DMS153 treated with DMSO at 0.1 percent for 48 hours (cell line): ENCODE data around the gene PORCN.
A peak's percentile ranks its signal among the peaks of the same experiment; 100 is the strongest.
"Not testable (repeated sequence)": the region's sequence is repeated elsewhere in the genome, so short reads cannot be mapped to it uniquely, and the experiment has no call there.

Experiments used
- DNase-seq: peaks from one replicate; lab custom pipeline; 2025; ENCODE audit not compliant: unreplicated experiment; lab: John Stamatoyannopoulos, UW

PORCN gene

GRCh38 chrX:48509619-48510018 is 827 bp downstream of the PORCN start:
- DNase-seq, result no peak

DNA sequence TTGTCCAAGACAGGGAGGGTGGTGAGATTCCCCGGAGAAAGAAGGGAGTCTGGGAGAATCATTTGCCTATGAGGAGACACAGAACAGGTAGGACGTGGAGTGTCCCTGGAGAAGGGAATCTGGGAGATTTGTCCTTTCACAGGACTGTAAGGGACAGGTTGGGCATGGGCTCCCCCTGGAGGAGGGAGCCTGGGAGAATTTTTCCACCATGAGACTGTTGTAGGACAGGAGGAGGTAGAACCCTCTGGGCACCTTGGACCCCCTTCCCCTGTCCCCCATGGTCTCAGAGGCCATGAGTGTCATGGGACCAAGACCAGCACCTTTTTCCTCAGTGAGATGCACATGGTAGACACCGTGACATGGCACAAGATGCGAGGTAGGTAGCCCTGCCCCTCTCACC is 2.8 kb downstream of the PORCN start:
- DNase-seq, result no peak

DNA sequence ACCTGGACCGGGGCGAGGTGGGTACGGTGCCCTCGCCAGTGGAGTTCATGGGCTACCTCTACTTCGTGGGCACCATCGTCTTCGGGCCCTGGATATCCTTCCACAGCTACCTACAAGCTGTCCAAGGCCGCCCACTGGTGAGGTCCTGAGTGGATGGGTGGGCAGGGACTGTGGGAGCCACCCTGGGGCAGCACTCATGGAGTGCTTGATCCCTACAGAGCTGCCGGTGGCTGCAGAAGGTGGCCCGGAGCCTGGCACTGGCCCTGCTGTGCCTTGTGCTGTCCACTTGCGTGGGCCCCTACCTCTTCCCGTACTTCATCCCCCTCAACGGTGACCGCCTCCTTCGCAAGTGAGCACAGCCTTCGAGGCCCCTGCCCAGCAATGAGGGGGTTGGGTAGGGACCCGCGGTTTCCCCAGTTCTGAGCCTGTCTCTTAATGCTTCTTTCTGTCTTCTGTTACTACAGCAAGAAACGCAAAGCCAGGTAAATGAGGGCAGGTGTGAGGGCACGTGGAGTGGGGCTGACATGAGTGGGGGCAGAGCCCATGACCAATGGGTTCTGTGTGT is 3.7 kb downstream of the PORCN start:
- DNase-seq, result no peak

DNA sequence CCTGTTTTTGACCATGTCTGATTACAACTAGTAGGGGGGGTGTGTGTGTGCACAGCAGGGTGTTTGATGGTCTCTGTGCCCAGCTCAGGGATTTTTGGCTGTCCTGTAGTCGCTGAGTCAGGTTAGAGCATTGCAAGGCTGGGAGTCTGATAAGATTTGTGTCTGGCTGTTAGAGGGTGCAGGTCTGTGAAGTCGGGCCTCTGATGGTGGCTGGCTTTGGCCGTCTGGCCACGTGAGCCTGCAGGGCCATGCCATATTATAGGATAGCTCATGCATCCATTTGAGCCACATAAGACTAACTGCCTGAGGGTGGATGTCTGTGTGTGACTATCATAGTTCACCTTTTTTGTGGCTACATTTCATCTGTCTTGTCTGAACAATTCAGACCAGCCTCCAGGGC is 4.9 kb downstream of the PORCN start:
- no peak for DNase-seq

GRCh38 chrX:48514126-48514806 is 5.5 kb downstream of the PORCN start:
- DNase-seq, result no peak

- DNase-seq, result no peak
Measured at GRCh38 chrX:48514868-48515460, 6.2 kb downstream of the PORCN start.

GRCh38 chrX:48515842-48516241 is 7.0 kb downstream of the PORCN start:
- DNase-seq, result no peak

DNA sequence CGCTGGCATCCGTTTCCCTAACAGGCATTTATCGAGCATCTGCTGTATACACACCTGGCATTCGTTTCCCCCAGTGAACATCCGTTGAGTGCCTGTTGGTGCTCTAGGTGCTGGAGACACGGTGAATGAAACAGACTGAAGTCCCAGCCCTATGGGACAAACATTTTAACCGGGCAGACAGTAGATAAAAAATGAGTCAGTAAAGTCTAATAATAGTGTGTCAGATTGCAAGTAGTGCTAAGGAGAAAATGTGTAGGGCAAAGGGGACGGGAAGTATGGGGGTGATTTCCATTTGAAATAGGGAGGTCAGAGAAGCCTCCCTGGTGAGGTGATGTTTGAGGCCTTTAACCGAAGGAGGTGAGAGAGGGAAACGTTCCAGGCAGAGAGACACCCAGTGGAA is 7.5 kb downstream of the PORCN start:
- DNase-seq, result no peak

DNA sequence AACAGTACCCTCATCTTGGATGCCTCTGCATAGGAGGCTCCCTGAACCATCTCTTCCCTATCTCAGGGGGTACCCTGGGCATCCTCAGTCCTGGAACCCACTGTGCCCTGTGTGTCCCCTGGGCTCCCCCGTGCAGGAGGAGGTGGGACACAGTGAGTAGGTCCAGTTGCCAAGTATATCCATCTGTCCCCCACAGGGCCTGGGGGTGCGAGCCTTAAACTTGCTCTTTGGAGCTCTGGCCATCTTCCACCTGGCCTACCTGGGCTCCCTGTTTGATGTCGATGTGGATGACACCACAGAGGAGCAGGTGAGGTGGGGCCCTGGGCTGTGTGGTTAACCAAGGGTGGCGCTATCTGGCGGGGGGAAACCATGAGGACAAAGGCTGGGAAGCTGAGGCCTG is 8.2 kb downstream of the PORCN start:
- no peak for DNase-seq

DNA sequence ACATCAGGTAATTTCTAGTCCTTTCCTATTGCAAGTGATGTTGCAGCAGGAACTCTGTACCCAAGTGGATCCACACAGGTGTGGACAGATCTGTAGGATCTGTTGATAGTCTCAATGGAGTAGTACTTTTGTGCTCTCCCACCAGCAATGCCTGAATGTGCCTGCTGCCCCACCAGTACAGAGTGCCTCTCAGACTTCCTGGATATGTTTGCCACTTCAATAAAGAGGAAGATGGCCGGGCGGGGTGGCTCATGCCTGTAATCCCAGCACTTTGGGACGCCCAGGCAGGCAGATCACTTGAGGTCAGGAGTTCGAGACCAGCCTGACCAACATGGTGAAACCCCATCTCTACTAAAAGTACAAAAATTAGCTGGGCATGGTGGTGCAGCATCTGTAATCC is 10.7 kb downstream of the PORCN start:
- not testable (repeated sequence) for DNase-seq

DNA sequence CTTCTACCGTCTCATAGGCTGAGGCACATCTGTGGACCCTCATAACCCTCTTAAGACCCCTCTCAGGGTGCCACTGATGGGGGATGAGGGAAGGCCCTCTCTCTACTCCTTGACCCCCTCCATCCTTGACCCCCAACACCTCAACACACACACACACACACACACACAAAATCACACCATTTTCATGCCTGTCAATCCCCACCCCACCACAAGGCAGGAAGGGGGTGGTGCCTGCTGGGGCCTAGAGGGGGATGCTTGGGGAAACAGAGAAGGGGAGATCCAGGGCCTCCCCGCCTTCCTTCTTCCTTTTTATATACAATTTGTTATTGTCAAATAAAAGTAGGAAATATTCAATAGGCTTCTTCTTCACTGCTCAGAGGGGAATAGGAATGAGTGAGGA is 11.7 kb downstream of the PORCN start:
- no peak for DNase-seq

- no peak for DNase-seq
Measured at GRCh38 chrX:48520976-48521352, 12.2 kb downstream of the PORCN start.

DNA sequence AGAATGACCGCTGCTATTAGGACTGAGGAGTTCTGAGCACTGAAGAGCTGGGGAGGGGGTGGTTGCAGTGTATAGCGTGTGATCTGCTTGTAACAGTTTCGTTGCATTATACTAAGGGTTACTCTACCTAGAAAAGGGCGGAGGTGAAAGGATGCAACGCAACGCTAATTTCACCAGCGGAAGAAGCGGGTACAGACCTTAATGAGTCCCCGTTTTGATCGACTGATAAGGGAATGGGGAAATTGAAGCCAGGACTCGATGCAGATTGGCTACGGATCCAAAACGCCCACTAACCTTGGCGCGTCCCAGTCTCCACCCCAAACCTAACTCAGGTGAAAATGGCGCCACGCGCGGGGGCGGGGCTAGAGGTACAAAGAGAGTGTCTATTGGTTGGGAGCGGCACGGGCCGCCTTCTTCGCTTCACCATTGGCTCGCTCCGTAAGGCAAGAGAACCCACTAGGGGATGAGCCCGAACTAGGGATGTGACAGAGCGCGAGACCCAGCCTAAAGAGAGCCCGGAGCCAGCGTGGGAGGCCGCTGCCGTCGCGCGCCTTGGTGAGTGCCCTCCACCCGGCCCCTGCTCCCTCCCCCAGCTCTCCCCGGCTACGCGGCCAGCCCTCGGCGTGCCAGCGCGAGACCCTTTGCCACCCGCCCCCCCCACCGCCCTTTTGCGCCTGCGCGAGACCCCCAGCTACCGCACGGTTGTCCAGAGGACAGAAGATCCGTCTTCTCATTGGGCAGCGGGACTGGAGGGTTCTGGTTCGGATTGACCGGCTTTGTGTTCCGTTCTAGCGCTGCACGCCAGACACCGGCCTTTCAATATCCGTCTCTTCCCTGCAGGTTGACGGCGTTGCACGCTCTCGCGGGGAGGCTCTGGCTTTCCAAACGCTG is 12.8 kb downstream of the PORCN start, which contains the start of gene EBP:
Gene EBP, plus strand, starts transcription at position 456 of the 891 bp plus-strand sequence. CDS start 1,964 bp downstream, outside the sequence.
- DNase-seq, result peak; percentile 71

- no peak for DNase-seq
Measured at GRCh38 chrX:48522291-48522690, 13.5 kb downstream of the PORCN start.

- no peak for DNase-seq
Measured at GRCh38 chrX:48523682-48524081, 14.9 kb downstream of the PORCN start.

DNA sequence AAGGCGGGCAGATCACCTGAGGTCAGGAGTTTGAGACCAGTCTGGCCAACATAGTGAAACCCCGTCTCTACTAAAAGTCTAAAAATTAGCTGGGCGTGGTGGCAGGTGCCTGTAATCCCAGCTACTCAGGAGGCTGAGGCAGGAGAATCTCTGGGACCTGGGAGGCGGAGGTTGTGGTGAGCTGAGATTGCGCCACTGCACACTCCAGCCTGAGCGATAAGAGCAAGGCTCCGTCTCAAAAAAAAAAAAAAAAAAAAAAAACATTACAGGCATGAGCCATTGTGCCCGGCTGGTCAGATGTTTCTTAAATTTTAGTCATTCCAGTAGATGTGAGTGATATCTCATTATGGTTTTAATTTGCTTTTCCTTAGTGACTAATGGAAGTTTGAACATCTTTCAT is 17.1 kb downstream of the PORCN start:
- DNase-seq, result not testable (repeated sequence)

DNA sequence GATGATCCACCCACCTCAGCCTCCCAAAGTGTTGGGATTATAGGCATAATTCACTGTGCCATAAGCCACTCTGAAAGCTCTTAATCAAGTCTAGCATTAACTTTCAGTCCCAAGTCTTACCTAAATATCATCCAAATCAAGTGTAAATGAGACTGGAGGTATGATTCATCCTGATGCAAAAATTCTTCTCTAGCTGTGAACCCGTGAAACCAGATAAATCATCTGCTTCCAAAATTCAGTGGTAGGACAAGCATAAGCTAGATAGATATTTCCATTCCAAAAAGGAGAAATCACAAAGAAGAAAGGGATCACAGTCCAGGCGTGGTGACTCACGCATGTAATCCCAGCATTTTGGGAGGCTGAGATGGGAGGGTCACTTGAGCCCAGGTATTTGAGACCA is 21.9 kb downstream of the PORCN start:
- DNase-seq, result no peak

GRCh38 chrX:48531358-48531959 is 22.7 kb downstream of the PORCN start:
- no peak for DNase-seq

- no peak for DNase-seq
Measured at GRCh38 chrX:48532161-48532560, 23.4 kb downstream of the PORCN start.

DNA sequence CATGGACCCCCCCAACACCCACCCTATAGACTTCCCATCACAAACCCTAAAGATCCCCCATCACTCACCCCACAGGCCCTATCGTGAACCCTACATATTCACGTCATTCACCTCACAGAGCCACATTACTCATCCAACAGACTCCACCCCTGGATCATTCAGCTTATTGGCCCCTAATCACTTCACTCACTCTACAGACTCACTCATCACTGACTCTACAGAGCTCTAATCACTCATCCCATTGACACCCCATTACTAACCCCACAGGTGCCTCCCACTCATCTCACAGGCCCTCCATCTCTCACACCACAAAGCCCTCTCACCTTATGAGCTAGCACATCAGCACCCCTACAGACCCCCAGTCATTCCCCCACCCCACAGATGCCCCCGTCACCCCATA is 24.4 kb downstream of the PORCN start:
- DNase-seq, result no peak

GRCh38 chrX:48538641-48539344 is 30.0 kb downstream of the PORCN start:
- DNase-seq, result no peak
